Esophagus muscularis mucosa (tissue), 3 donors: ENCODE measurements around the gene LPO.

Experiments used
- EP300 ChIP-seq: sonication (generic); formaldehyde crosslinking; IDR thresholded peaks from one replicate; pipeline ENCODE4 v1.6.1; 2017; ENCODE audit warnings: antibody characterized with exemption
- POLR2AphosphoS5 ChIP-seq, 2 donors: sonication (generic); formaldehyde crosslinking; IDR thresholded peaks; one replicate each; pipeline ENCODE4 v1.6.1; 2017; ENCODE audit warnings: antibody characterized with exemption in 2 of 2

- no peak for TF ChIP-seq POLR2AphosphoS5 (IDR thresholded peaks at IDR 0.05)
- TF ChIP-seq EP300: no peak
Observed at GRCh38 chr17:58195518-58196123, 42.8 kb upstream of the LPO start.
